Activated CD8-positive, alpha-beta T cell treated with anti-CD3 and anti-CD28 coated beads for 36 hours (primary cell): ENCODE measurements around the gene LMAN2. TPM values are rescaled to one million over a fixed set of nuclear protein-coding genes. Genes with fewer than 3 reads are reported as not detected.

ENCODE experiments used
- ATAC-seq: fragments of 200-7000 bp; cut with Tn5 transposase; one replicate; pipeline ENCODE4 v1.10.0; 2021; ENCODE audit warnings: mild to moderate bottlenecking, moderate library complexity
- CTCF ChIA-PET: fragments of 350-600 bp; sonication (Branson Sonifier 250); formaldehyde crosslinking; loops from one replicate; lab custom pipeline; 2021; ENCODE audit warnings: antibody characterized with exemption; lab: Charles Lee
- POLR2A ChIA-PET: fragments of 350-600 bp; sonication (Branson Sonifier 250); formaldehyde crosslinking; loops from one replicate; lab custom pipeline; 2021; ENCODE audit warnings: antibody characterized with exemption; lab: Charles Lee
- DNase-seq: peaks from one replicate; pipeline ENCODE4 v3.0.0-alpha.2; 2020
- H3K27ac Mint-ChIP-seq: one replicate; pipeline ENCODE4 v1.8.0; 2021; ENCODE audit warnings: mild to moderate bottlenecking, mixed read lengths
- H3K27me3 Mint-ChIP-seq: one replicate; pipeline ENCODE4 v1.8.0; 2021; ENCODE audit warnings: mixed read lengths
- H3K36me3 Mint-ChIP-seq: one replicate; pipeline ENCODE4 v1.8.0; 2021; ENCODE audit warnings: low read depth, mixed read lengths
- H3K4me1 Mint-ChIP-seq: one replicate; pipeline ENCODE4 v1.8.0; 2021; ENCODE audit warnings: low read depth, mixed read lengths
- H3K4me3 Mint-ChIP-seq: one replicate; pipeline ENCODE4 v1.8.0; 2021; ENCODE audit warnings: mild to moderate bottlenecking, moderate library complexity, mixed read lengths
- H3K9me3 Mint-ChIP-seq: one replicate; pipeline ENCODE4 v1.8.0; 2021; ENCODE audit warnings: mixed read lengths
- intact Hi-C: fragments of 100-400 bp; cut with micrococcal nuclease; formaldehyde crosslinking; loops from one replicate; pipeline ENCODE4 v1.10.0; 2022
- total RNA-seq, 2 experiments: library from RNA; stranded (reverse); gene quantifications; one replicate each; pipeline ENCODE4 v1.2.3, GENCODE V29; 2021
- TF ChIP-seq, protein P1 (sequence below): fragments of 200-600 bp; IDR thresholded peaks from one replicate; pipeline ENCODE4 v1.8.0; 2022; ENCODE audit warnings: antibody characterized with exemption, mild to moderate bottlenecking

The LMAN2 gene
- total RNA-seq, 2 experiments from 2014 or later, result 79.9 to 87.5 TPM

DNA sequence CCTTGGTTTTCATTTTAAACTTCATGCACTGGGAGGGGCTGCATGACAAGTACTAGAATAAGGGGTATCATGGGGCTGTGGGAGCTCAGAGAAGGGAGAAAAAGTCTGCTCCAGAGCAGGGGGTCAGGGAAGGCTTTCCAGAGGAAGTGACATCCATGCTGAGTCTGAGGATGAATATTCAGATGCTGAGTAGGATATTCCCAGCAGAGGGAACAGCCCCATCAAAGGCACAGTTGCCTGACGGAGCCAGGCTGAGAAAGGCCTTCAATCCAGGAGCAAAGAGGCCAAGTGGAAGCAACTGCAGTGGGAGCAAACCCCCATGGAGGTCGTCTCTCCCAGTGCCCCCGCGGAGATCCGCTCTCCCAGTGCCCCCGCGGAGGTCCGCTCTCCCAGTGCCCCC lies 44.6 kb upstream of the LMAN2 start:
- ChIA-PET POLR2A (no interaction called here), CTCF (interaction anchor here (0.8 kb wide), 1 partner anchor 17 kb away, joined by 3 read pairs; no protein-coding TSS in a partner anchor)
- intact Hi-C loops, result loop anchor here (10.0 kb wide), 1 partner anchor 81 kb away; the partner anchor contains the start of gene MXD3
- no peaks in the 10 kb centered on the region for H3K36me3 Mint-ChIP-seq
- peaks cover 1% of the 10 kb centered on the region for H3K27me3 Mint-ChIP-seq
- H3K27ac Mint-ChIP-seq, result no peak overlapping the region
- DNase-seq (no peak), ATAC-seq (no peak)
- TF ChIP-seq, protein P1, sequence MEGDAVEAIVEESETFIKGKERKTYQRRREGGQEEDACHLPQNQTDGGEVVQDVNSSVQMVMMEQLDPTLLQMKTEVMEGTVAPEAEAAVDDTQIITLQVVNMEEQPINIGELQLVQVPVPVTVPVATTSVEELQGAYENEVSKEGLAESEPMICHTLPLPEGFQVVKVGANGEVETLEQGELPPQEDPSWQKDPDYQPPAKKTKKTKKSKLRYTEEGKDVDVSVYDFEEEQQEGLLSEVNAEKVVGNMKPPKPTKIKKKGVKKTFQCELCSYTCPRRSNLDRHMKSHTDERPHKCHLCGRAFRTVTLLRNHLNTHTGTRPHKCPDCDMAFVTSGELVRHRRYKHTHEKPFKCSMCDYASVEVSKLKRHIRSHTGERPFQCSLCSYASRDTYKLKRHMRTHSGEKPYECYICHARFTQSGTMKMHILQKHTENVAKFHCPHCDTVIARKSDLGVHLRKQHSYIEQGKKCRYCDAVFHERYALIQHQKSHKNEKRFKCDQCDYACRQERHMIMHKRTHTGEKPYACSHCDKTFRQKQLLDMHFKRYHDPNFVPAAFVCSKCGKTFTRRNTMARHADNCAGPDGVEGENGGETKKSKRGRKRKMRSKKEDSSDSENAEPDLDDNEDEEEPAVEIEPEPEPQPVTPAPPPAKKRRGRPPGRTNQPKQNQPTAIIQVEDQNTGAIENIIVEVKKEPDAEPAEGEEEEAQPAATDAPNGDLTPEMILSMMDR, result no peak
- no peaks in the 10 kb centered on the region for H3K9me3 Mint-ChIP-seq
- H3K4me1 Mint-ChIP-seq, result peaks cover 5% of the 10 kb centered on the region
- no peak overlapping the region for H3K4me3 Mint-ChIP-seq

DNA sequence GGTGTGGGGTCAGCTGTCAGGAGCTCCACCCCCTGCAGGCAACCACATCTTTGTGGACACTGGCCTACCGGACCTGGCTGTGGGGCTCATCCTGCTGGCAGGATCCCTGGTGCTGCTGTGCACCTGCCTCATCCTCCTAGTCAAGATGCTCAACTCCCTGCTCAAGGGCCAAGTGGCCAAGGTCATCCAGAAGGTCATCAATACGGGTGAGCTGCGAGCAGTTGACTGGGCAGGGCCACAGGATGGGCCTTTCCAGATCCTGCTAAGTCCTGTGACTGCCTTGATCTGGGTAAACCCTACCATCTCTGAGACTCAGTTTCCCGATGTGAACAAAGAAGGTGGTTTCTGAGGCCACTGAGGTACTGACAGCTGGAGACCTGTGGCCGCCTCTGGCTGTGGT lies 42.5 kb upstream of the LMAN2 start:
- intact Hi-C loops, result loop anchor here (10.0 kb wide), 1 partner anchor 79 kb away; the partner anchor contains the start of gene MXD3

DNA sequence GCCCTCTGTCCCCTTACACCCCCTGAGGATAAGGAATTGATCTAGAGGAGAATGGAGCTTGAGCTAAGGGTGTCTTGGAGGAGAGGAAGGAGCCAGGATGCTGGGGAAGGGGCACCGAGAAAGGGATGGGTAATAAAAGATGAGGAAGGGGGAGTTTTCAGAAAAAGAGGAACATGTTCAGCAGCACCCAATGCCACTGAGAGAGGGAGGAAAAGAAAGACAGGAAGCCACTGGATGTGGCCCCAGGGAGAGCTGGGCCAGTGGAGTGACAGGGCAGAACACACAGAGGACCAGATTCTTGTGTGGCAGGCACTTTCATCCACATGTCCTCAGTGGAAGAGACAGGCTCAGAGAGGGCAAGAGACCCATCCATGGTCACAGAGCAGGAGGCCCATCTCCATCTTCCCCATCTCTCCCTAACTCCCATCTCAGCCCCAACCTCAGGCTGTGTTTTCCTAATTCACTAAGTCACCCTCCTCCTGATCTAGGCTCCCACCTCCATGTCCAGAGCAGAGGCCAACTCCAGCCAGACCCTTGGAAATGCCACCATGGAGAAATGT lies 41.8 kb upstream of the LMAN2 start:
- H3K9me3 Mint-ChIP-seq, result no peaks in the 10 kb centered on the region
- intact Hi-C loops, result loop anchor here (10.0 kb wide), 1 partner anchor 78 kb away; the partner anchor contains the start of gene MXD3
- H3K4me1 Mint-ChIP-seq, result peaks cover 33% of the 10 kb centered on the region
- H3K4me3 Mint-ChIP-seq, result no peak overlapping the region
- TF ChIP-seq, protein P1, result no peak
- no peaks in the 10 kb centered on the region for H3K36me3 Mint-ChIP-seq
- DNase-seq (no peak), ATAC-seq (no peak)
- H3K27me3 Mint-ChIP-seq, result no peaks in the 10 kb centered on the region
- H3K27ac Mint-ChIP-seq, result no peak overlapping the region
- ChIA-PET POLR2A (interaction anchor here (1.0 to 1.3 kb wide), 2 partner anchors 62 to 70 kb away, joined by 3 to 9 read pairs; no protein-coding TSS in a partner anchor), CTCF (interaction anchor here (0.8 to 9.7 kb wide), 10 partner anchors 10 to 108 kb away, joined by 3 to 237 read pairs (median 4); partner anchors contain the start of genes PFN3 and PRR7)

More for the DNA sequence above, 42.5 kb upstream of the LMAN2 start:
- Mint-ChIP-seq H3K27me3 (no peaks in the 10 kb centered on the region), H3K27ac (no peak overlapping the region), H3K36me3 (no peaks in the 10 kb centered on the region), H3K4me1 (peaks cover 26% of the 10 kb centered on the region), H3K9me3 (no peaks in the 10 kb centered on the region), H3K4me3 (no peak overlapping the region)
- DNase-seq (no peak), ATAC-seq (no peak)
- TF ChIP-seq, protein P1, result no peak
- ChIA-PET POLR2A (interaction anchor here (1.3 kb wide), 1 partner anchor 52 kb away, joined by 3 read pairs; the partner anchor contains the start of gene PRR7), CTCF (interaction anchor here (0.8 to 9.7 kb wide), 8 partner anchors 9 to 107 kb away, joined by 3 to 237 read pairs (median 6); partner anchors contain the start of genes PFN3 and PRR7)

DNA sequence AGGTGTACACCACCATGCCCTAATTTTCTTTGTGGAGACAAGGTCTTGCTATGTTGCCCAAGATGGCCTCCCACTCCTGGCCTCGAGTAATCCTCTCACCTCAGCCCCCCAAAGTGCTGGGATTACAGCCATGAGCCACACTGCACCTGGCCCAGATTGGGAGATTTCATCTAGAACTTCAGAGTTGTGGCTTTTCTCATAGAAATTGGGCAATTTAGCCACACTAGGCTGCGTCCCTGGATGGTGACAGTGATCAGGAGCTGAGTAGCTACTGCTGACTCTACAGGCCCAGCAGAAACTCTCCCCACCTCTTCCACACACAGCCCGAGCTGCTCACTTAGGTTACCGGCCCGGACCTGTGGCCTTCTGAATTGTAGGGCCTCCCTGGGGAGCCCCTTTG lies 41.3 kb upstream of the LMAN2 start:
- ChIA-PET CTCF (interaction anchor here (0.9 to 9.7 kb wide), 9 partner anchors 10 to 108 kb away, joined by 3 to 237 read pairs (median 5); partner anchors contain the start of genes PFN3 and PRR7), POLR2A (interaction anchor here (1.0 to 2.5 kb wide), 3 partner anchors 54 to 71 kb away, joined by 3 to 17 read pairs (median 9); partner anchors contain the start of gene PRR7)
- peaks cover 36% of the 10 kb centered on the region for H3K4me1 Mint-ChIP-seq
- no peaks in the 10 kb centered on the region for H3K27me3 Mint-ChIP-seq
- ATAC-seq, result no peak
- H3K36me3 Mint-ChIP-seq, result no peaks in the 10 kb centered on the region
- intact Hi-C loops, result loop anchor here (10.0 kb wide), 1 partner anchor 78 kb away; the partner anchor contains the start of gene MXD3
- H3K4me3 Mint-ChIP-seq, result no peak overlapping the region
- DNase-seq, result no peak
- no peaks in the 10 kb centered on the region for H3K9me3 Mint-ChIP-seq
- TF ChIP-seq, protein P1, result no peak
- H3K27ac Mint-ChIP-seq, result no peak overlapping the region
